GM23338 (cell line): ENCODE measurements around the gene SYNPO2L. TPM values are rescaled to one million over a fixed set of nuclear protein-coding genes. Genes with fewer than 3 reads are reported as not detected.

Experiments used
- polyA plus RNA-seq: library from polyadenylated mRNA; unstranded; fragments of >200 nt; fragmentation: Nextera tagmentation; extraction: Ambion mirVana; gene quantifications from 2 replicates; pipeline ENCODE4 v1.2.1, GENCODE V29; 2016
- total RNA-seq: library from RNA; depleted of rRNA; stranded (reverse); fragments of >200 nt; shearing (Covaris generic); gene quantifications from 2 replicates; pipeline ENCODE4 v1.2.3, GENCODE V29; 2014; rRNA removed

SYNPO2L gene
- total and polyA plus RNA-seq, 2 experiments from 2014 or later: 0.57 TPM; not detected in 1

Other genes with a start within 250 kb of the SYNPO2L start
- gene ANXA7, start 242.0 kb downstream of the SYNPO2L start, total RNA-seq: 63.7 and 71.4 TPM in 2 replicates
- 77.6 and 80.1 TPM in 2 replicates for gene ANXA7, start 242.0 kb downstream of the SYNPO2L start, polyA plus RNA-seq
- gene MSS51, start 222.5 kb downstream of the SYNPO2L start, total RNA-seq: 3.9 and 5.1 TPM in 2 replicates
- gene MSS51, start 222.5 kb downstream of the SYNPO2L start, polyA plus RNA-seq: 1.1 and 1.9 TPM in 2 replicates
- gene PPP3CB, start 160.0 kb downstream of the SYNPO2L start, total RNA-seq: 38.5 and 42.9 TPM in 2 replicates
- gene PPP3CB, start 160.0 kb downstream of the SYNPO2L start, polyA plus RNA-seq: 17.9 and 18.3 TPM in 2 replicates
- 27.4 and 29.2 TPM in 2 replicates for gene USP54, start 64.7 kb downstream of the SYNPO2L start, total RNA-seq
- 12.8 and 15.1 TPM in 2 replicates for gene USP54, start 64.7 kb downstream of the SYNPO2L start, polyA plus RNA-seq
- 2.4 and 3.2 TPM in 2 replicates for gene MYOZ1, start 14.6 kb downstream of the SYNPO2L start, total RNA-seq
- 1.9 and 2.7 TPM in 2 replicates for gene MYOZ1, start 14.6 kb downstream of the SYNPO2L start, polyA plus RNA-seq
- 5.3 and 6.7 TPM in 2 replicates for gene AGAP5, start 42.1 kb upstream of the SYNPO2L start, total RNA-seq
- 4.3 and 5.0 TPM in 2 replicates for gene AGAP5, start 42.1 kb upstream of the SYNPO2L start, polyA plus RNA-seq
- 64.2 and 72.9 TPM in 2 replicates for gene SEC24C, start 88.3 kb upstream of the SYNPO2L start, total RNA-seq
- gene SEC24C, start 88.3 kb upstream of the SYNPO2L start, polyA plus RNA-seq: 16.9 and 17.0 TPM in 2 replicates
- gene CHCHD1, start 126.0 kb upstream of the SYNPO2L start, total RNA-seq: 40.6 and 41.1 TPM in 2 replicates
- 187 and 196 TPM in 2 replicates for gene CHCHD1, start 126.0 kb upstream of the SYNPO2L start, polyA plus RNA-seq
- 30.4 and 40.5 TPM in 2 replicates for gene ZSWIM8, start 129.6 kb upstream of the SYNPO2L start, total RNA-seq
- gene ZSWIM8, start 129.6 kb upstream of the SYNPO2L start, polyA plus RNA-seq: 20.0 and 20.5 TPM in 2 replicates
- 15.3 and 21.1 TPM in 2 replicates for gene NDST2, start 155.6 kb upstream of the SYNPO2L start, total RNA-seq
- 7.4 and 9.4 TPM in 2 replicates for gene NDST2, start 155.6 kb upstream of the SYNPO2L start, polyA plus RNA-seq
- 32.8 and 34.1 TPM in 2 replicates for gene CAMK2G, start 218.5 kb upstream of the SYNPO2L start, total RNA-seq
- 30.1 and 30.6 TPM in 2 replicates for gene CAMK2G, start 218.5 kb upstream of the SYNPO2L start, polyA plus RNA-seq